Inflammatory macrophage treated with lipopolysaccharide for 1 hour (primary cell): ENCODE results near the gene WDR12.
A peak's percentile ranks its signal among the peaks of the same experiment; 100 is the strongest.
"Not testable (repeated sequence)": the region's sequence is repeated elsewhere in the genome, so short reads cannot be mapped to it uniquely, and the experiment has no call there.

Experiments
- DNase-seq, 2 donors: peaks; one replicate each; pipeline ENCODE4 v3.0.0-alpha.2; 2020 to 2022

Gene WDR12

GRCh38 chr2:202883987-202884675 is 27.3 kb downstream of the WDR12 start:
- peak; percentile 5 to 21 for DNase-seq

DNA sequence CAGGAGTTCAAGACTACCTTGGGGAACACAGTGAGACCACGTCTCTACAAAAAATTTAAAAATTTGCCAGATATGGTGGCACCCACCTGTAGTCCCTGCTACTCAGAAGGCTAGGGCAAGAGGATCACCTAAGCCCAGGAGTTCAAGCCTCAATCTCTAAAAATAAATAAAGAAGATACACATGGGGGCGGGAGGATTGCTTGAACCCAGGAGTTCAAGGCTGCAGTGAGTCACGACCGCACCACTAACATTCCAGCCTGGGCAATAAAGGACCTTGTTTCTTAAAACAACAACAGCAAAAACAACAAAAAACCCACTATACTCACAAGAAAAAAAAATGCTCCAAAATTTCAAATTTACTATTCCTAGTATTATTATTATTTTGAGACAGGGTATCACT is 29.9 kb downstream of the WDR12 start:
- DNase-seq, result no peak

- no peak for DNase-seq
Observed at GRCh38 chr2:202877699-202878098, 33.8 kb downstream of the WDR12 start.

DNA sequence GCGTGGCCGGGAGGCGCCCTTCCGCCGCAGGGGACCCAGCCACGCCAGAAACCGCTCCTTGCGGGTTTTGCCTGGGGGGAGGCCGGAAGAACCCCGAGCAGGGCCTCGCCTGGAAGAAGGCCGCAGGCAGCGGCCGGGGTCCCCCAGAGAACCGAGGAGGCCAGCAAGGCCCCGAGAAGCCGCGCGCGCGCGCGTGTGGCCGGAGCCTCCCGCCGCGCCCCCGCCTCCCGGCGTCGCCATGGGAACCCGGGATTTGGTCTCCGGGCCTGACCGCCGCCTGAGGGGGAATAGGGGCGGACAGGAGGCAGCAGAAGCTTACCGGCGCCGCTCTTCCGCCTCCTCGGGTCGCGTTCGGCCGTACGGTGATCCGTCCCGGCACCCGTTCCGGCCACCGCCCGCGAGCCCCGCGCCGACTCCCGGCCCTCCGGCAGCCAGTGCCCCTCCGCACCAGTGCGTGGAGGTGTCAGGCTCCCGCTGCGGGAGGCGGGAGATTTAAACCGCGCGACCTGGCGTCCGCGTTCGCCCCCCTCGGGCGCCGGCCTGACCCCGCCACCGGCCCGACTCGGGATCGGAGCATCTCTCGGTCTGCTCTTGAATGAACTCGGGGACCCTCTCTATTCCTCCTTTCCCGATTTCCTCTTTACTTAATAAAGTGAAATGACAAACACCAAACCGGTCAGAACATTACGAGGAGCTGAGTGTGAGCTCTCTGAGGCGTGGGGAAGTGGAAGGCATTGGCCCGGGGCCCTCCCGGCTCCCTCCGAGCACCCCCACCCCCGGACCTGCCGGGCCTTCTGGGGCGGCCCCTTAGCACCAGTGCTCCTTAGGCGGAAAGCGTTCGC is 40.0 kb downstream of the WDR12 start, which contains the start of gene ICA1L:
ICA1L (minus strand) TSS at position 467 of the 842 bp plus-strand sequence. CDS start 42,757 bp downstream, outside the sequence.
- DNase-seq, result peak; percentile 24 to 51

DNA sequence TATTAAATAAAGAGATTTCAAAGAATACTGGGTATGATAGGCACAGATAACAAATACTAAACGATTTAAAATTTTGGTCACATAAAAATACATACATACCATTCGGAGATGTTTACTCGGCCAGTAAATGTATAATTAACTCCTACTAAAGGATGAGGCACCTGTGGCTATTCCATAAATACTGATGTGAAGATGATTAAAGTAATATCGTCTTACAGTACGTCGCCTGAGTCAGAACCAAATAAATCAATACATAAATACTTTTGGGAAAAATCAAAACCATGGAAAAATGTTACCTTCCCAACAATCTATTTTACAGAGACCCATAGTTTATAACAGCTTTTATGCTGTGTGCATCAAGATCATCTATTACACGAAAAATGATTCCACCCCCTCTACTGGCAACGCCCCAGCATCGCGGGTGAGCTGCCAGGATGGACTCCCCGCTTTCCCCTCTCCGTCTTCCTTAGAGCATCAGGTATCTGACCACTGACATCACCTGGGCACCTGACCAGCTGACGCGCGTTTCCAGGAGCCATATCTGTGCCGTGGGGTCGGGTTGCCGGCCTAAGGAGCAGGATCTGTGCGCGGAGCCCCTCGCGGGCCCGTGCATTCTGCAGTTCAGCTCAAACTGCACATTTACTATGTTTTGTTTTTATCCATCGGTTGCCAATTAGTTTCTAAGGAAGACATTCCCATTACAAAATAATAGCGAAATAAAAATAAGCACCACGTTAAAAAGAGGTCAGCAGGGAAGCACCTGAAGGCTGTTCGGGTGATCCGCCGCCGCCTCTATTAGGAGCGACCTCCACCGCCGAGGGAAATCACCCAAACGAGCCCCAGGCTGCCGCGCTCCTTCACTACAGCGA is 40.8 kb downstream of the WDR12 start:
- peak; percentile 20 to 58 for DNase-seq

DNA sequence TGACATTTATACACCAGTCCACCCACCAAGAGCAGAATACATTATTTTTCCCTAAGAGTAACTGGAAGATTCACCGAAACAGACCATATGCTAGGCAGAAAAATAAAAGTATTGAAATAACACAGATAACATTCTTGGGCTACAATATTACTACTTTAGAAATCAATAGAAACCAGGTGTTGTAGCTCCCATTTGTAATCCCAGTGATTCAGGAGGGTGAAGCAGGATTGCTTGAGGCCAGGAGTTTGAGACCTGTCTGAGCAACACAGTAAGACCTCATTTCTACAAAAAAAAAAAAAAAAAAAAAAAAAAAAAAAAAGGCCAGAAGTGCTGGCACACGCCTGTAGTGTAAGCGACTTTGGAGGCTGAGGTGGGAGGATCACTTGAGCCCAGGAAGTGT is 49.5 kb downstream of the WDR12 start:
- DNase-seq, result no peak

GRCh38 chr2:202858601-202859000 is 52.9 kb downstream of the WDR12 start:
- DNase-seq, result no peak

- DNase-seq, result not testable (repeated sequence)
Observed at GRCh38 chr2:202849343-202849742, 62.1 kb downstream of the WDR12 start.

- peak; percentile 57 to 67 for DNase-seq
Observed at GRCh38 chr2:202848813-202849212, 62.7 kb downstream of the WDR12 start.

GRCh38 chr2:202847693-202848524 is 63.6 kb downstream of the WDR12 start:
- peak; percentile 3 to 5 for DNase-seq

- DNase-seq, result no peak
Observed at GRCh38 chr2:202844656-202845055, 66.8 kb downstream of the WDR12 start.

DNA sequence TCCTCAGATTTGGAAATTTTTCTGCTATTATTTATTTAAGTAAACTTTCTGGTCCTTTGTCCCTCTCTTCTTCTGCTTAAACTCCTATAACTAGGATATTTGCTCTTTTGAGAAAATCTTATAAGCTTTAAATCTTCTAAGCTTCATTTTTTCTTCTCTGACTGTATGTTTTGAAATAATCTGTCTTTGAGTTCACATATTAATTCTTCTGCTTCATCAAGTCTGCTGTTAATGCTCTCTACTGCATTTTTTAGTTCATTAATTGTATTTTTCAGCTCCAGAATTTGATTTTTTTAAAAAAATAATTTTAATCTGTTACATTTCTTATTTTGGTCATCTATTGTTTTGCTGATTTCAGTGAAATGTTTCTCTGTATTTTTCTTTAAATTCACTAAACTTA is 68.8 kb downstream of the WDR12 start:
- DNase-seq, result no peak

GRCh38 chr2:202841090-202841867 is 70.2 kb downstream of the WDR12 start:
- DNase-seq, result no peak

DNA sequence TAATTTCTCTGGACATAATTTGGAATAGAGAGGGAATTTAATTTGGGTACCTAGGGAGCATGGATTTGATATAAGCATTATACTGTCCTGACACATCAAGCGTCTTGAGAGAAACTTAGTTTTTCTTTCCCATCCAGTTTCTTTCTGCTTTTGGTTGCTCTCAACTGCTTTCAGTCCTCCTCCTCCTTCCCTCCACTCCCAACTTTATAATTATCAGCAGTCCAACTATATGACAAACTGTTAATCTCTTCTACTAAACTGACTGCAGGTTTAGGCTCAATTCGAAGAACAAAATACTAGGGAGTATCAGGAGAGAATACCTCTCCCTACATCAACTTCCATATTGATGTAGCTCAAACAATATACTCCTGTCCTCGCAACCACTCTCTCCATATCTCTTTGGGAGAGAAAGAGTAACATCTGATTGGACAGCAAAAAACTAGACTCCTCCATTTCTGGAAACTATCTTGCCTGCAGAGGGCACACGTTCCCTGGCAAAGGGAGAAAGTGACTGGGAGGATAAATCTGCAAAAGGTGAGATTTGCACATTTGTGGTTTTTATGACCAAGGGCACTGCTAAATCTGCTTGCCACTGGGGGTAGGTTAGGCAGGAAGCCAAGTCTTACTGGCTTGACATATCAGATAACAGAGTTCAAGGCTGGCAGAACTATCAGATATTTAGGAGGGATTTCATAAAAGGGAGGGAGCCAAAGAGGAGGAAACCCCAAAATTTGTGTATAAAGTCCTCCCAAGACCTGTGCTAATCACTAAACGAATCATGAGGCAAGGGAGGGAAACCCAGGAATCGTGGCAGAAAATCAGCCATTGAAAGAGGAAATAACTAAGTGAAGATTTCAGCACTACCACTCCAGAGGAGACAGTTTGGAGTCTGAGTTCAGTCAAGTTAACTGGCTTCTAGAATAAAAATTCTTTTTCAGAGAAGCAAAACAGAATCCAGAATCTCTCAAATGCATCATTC is 79.9 kb downstream of the WDR12 start:
- peak; percentile 76 to 87 for DNase-seq

DNA sequence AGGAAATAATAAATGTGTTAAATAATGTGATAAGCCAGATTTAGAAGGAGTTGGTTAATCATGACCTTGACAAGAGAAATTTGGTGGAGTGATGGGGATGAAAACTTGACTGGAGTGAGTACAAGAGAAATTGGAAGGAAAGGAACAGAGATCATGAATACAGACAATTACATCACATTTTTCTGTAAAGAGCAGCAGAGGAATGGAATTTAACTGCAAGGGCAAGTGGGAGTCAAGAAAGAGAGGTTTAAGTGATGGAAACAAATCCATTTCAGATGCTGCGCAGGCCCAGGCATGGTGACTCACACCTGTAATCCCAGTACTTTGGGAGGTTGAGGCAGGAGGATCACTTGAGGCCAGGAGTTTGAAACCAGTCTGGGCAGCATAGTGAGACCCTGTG is 86.6 kb downstream of the WDR12 start:
- DNase-seq, result no peak
